GM18511 (cell line): ENCODE data around the gene LILRB5.
"Not testable (repeated sequence)": the region's sequence is repeated elsewhere in the genome, so short reads cannot be mapped to it uniquely, and the experiment has no call there.

Experiments used
- ATAC-seq: cut with Tn5 transposase; IDR thresholded peaks from one replicate; pipeline ENCODE4 v1.9.1; 2021; ENCODE audit warnings: mild to moderate bottlenecking, moderate library complexity; ENCODE audit not compliant: unreplicated experiment

LILRB5 gene

GRCh38 chr19:54257116-54257480 lies at the start of gene LILRB5:
Gene LILRB5 (minus strand): TSS chr19:54257273. CDS start chr19:54257193, 80 bp downstream.
- no peak for ATAC-seq

GRCh38 chr19:54305141-54305540 lies 48.1 kb upstream of the LILRB5 start:
- no peak for ATAC-seq

- no peak for ATAC-seq
These were observed 45.2 kb upstream of the LILRB5 start for GRCh38 chr19:54302257-54302656.

- no peak for ATAC-seq
These were observed 42.4 kb upstream of the LILRB5 start for GRCh38 chr19:54299515-54299914.

- no peak for ATAC-seq
These were observed 42.0 kb upstream of the LILRB5 start for GRCh38 chr19:54299126-54299498.

GRCh38 chr19:54298357-54299125 lies 41.5 kb upstream of the LILRB5 start:
- no peak for ATAC-seq

GRCh38 chr19:54297759-54298305 lies 40.8 kb upstream of the LILRB5 start:
- no peak for ATAC-seq

- no peak for ATAC-seq
These were observed 37.5 kb upstream of the LILRB5 start for GRCh38 chr19:54294539-54294938.

- not testable (repeated sequence) for ATAC-seq
These were observed 32.1 kb upstream of the LILRB5 start for GRCh38 chr19:54289160-54289559.

GRCh38 chr19:54287456-54287855 lies 30.4 kb upstream of the LILRB5 start:
- no peak for ATAC-seq

- ATAC-seq, result not testable (repeated sequence)
These were observed 29.2 kb upstream of the LILRB5 start for GRCh38 chr19:54286283-54286682.

GRCh38 chr19:54285427-54286056 lies 28.5 kb upstream of the LILRB5 start:
- ATAC-seq, result not testable (repeated sequence)

- no peak for ATAC-seq
These were observed 25.8 kb upstream of the LILRB5 start for GRCh38 chr19:54282686-54283470.

- ATAC-seq, result not testable (repeated sequence)
These were observed 24.6 kb upstream of the LILRB5 start for GRCh38 chr19:54281729-54282075.

- no peak for ATAC-seq
These were observed 24.1 kb upstream of the LILRB5 start, which contains the start of gene LILRB2 for GRCh38 chr19:54281007-54281728. Gene LILRB2 (minus strand): TSS chr19:54281110. CDS start chr19:54280496, 614 bp downstream.

GRCh38 chr19:54280441-54280840 lies 23.4 kb upstream of the LILRB5 start:
- not testable (repeated sequence) for ATAC-seq

- not testable (repeated sequence) for ATAC-seq
These were observed 23.0 kb upstream of the LILRB5 start for GRCh38 chr19:54280025-54280424.

- no peak for ATAC-seq
These were observed 22.4 kb upstream of the LILRB5 start for GRCh38 chr19:54279406-54279962.

GRCh38 chr19:54278571-54279195 lies 21.6 kb upstream of the LILRB5 start:
- ATAC-seq, result not testable (repeated sequence)

GRCh38 chr19:54278056-54278455 lies 21.0 kb upstream of the LILRB5 start:
- not testable (repeated sequence) for ATAC-seq
